Nephron (organoid): ENCODE data around the gene WNT7B.

Source experiments
- H3K27ac Mint-ChIP-seq, 3 experiments: 2 replicates each; pipeline ENCODE4 v1.8.0; 2020; ENCODE audit warnings: mixed read lengths in 3 of 3, mild to moderate bottlenecking in 2 of 3, moderate library complexity in 1 of 3
- H3K27me3 Mint-ChIP-seq: 2 replicates; pipeline ENCODE4 v1.8.0; 2021; ENCODE audit warnings: low read depth, mild to moderate bottlenecking, moderate library complexity, mixed read lengths
- H3K36me3 Mint-ChIP-seq: 2 replicates; pipeline ENCODE4 v1.8.0; 2020; ENCODE audit warnings: low read depth, mixed read lengths
- H3K4me1 Mint-ChIP-seq: 2 replicates; pipeline ENCODE4 v1.8.0; 2020; ENCODE audit warnings: mixed read lengths
- H3K4me3 Mint-ChIP-seq, 3 experiments: 2 replicates each; pipeline ENCODE4 v1.8.0; 2020; ENCODE audit warnings: mild to moderate bottlenecking in 3 of 3, mixed read lengths in 3 of 3, moderate library complexity in 2 of 3
- H3K9me3 Mint-ChIP-seq: 2 replicates; pipeline ENCODE4 v1.8.0; 2020; ENCODE audit warnings: mixed read lengths
- TF ChIP-seq, protein P1 (sequence below), 3 experiments: fragments of 200-600 bp; sonication (generic); IDR thresholded peaks; one replicate each; pipeline ENCODE4 v1.5.0; 2021; ENCODE audit warnings: antibody characterized with exemption in 3 of 3; ENCODE audit not compliant: unreplicated experiment in 3 of 3

The WNT7B gene

GRCh38 chr22:45918459-45919370 lies 58.2 kb downstream of the WNT7B start:
- Mint-ChIP-seq H3K4me3 (no peak overlapping the region), H3K27me3 (peaks cover 12% of the 10 kb centered on the region), H3K9me3 (peaks cover 5% of the 10 kb centered on the region), H3K4me1 (no peaks in the 10 kb centered on the region), H3K36me3 (no peaks in the 10 kb centered on the region), H3K27ac (no peak overlapping the region)
- TF ChIP-seq, protein P1, sequence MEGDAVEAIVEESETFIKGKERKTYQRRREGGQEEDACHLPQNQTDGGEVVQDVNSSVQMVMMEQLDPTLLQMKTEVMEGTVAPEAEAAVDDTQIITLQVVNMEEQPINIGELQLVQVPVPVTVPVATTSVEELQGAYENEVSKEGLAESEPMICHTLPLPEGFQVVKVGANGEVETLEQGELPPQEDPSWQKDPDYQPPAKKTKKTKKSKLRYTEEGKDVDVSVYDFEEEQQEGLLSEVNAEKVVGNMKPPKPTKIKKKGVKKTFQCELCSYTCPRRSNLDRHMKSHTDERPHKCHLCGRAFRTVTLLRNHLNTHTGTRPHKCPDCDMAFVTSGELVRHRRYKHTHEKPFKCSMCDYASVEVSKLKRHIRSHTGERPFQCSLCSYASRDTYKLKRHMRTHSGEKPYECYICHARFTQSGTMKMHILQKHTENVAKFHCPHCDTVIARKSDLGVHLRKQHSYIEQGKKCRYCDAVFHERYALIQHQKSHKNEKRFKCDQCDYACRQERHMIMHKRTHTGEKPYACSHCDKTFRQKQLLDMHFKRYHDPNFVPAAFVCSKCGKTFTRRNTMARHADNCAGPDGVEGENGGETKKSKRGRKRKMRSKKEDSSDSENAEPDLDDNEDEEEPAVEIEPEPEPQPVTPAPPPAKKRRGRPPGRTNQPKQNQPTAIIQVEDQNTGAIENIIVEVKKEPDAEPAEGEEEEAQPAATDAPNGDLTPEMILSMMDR (IDR thresholded peaks at IDR 0.05; ENCODE audit: unreplicated experiment in 3 of 3), result no peak

DNA sequence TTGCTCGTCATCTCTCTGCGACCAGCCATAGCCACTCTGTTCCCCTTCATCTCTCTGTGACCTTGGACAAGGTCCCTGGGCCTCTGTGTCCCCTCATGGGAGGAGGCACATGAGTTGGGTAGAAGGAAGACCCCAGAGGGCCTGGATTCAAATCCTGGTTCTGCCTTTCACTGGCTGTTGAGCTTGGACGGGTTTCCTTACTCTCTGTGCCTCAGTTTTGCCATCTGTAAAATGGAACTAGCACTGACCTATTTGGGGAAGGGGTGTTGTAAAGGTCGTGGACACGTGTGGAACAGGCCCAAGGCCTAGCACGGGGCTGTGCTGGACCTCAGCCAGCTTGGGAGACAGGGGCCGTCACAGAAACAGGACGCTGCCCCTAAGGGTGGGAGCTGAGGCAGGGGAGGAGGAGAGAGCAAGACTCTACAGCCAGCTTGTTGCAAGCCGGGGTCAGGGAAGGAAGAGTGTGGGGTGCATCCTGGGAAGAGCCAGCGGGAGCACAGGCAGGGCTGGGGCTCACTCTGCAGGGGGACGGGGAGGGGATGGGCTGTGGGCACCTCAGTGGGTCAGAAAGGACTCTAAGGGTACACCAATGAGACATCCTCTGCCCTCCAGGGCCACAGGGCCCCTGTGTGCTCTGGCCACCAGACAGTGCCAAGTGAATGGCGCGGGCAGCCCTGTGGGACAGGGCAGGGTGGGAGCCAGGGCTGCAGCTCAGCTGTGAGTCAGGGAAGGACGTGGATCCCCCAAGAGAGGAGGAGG lies 59.1 kb downstream of the WNT7B start:
- Mint-ChIP-seq H3K4me1 (no peaks in the 10 kb centered on the region), H3K27me3 (peaks cover 16% of the 10 kb centered on the region), H3K27ac (no peak overlapping the region), H3K9me3 (peaks cover 5% of the 10 kb centered on the region), H3K36me3 (no peaks in the 10 kb centered on the region), H3K4me3 (no peak overlapping the region)
- TF ChIP-seq, protein P1 (IDR thresholded peaks at IDR 0.05; ENCODE audit: unreplicated experiment in 3 of 3), result no peak

DNA sequence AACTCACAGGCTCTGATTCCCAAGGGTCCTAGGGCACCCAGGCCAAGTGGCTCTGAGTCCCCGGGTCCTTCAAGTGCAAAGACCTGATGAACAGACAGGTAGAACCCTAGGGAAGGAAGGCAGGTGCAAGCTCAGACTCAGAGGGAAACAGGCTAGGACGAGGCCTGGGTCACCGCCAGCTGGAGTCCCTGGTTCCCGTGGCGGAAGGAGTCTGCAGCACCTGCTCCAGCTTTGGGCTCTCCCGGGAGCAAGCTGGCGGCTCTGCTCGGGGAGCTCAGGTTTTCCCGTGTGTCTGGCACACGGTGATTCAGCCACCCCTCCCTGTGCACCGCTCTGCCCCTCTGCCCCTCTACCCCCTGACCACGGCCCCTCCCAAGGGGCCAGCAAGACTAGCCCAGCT lies 59.8 kb downstream of the WNT7B start:
- Mint-ChIP-seq H3K9me3 (peaks cover 5% of the 10 kb centered on the region), H3K27me3 (peaks cover 22% of the 10 kb centered on the region), H3K36me3 (no peaks in the 10 kb centered on the region), H3K4me1 (no peaks in the 10 kb centered on the region), H3K4me3 (no peak overlapping the region), H3K27ac (no peak overlapping the region)
- TF ChIP-seq, protein P1 (IDR thresholded peaks at IDR 0.05; ENCODE audit: unreplicated experiment in 3 of 3), result no peak

DNA sequence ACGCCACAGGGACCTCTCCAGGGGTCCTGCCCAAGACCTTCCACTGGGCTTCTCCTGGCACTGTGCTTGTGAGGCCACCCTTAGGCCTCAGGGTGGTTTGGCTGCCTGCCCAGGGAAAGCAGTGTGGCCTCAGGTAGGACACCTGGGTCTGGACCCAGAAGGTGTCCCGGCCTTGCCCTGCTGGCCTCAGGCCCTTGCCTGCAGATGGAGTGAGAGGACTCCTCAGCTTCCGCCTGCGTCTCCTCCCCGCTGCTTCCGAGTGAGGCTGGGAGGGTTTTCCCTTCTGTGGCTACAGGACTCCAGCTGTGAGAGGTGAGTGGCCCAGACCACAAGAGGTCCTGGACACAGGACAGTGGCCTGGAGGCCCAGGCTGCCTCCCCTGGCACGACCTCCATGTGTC lies 60.4 kb downstream of the WNT7B start:
- Mint-ChIP-seq H3K27me3 (peaks cover 24% of the 10 kb centered on the region), H3K36me3 (no peaks in the 10 kb centered on the region), H3K27ac (no peak overlapping the region), H3K9me3 (peaks cover 5% of the 10 kb centered on the region), H3K4me3 (no peak overlapping the region), H3K4me1 (no peaks in the 10 kb centered on the region)
- TF ChIP-seq, protein P1 (IDR thresholded peaks at IDR 0.05; ENCODE audit: unreplicated experiment in 3 of 3), result no peak

- H3K4me3 Mint-ChIP-seq, result no peak overlapping the region
- H3K4me1 Mint-ChIP-seq, result no peaks in the 10 kb centered on the region
- peaks cover 21% of the 10 kb centered on the region for H3K27me3 Mint-ChIP-seq
- peaks cover 5% of the 10 kb centered on the region for H3K9me3 Mint-ChIP-seq
- no peaks in the 10 kb centered on the region for H3K36me3 Mint-ChIP-seq
- TF ChIP-seq, protein P1 (IDR thresholded peaks at IDR 0.05; ENCODE audit: unreplicated experiment in 3 of 3), result no peak
- H3K27ac Mint-ChIP-seq, result no peak overlapping the region
Measured at GRCh38 chr22:45915841-45916240, 61.1 kb downstream of the WNT7B start.
